GM19395 (cell line): ENCODE results near the gene ITGBL1.

Source experiments
- ATAC-seq: cut with Tn5 transposase; IDR thresholded peaks from one replicate; pipeline ENCODE4 v1.9.1; 2021; ENCODE audit warnings: mild to moderate bottlenecking, moderate library complexity; ENCODE audit not compliant: unreplicated experiment

Gene ITGBL1

DNA sequence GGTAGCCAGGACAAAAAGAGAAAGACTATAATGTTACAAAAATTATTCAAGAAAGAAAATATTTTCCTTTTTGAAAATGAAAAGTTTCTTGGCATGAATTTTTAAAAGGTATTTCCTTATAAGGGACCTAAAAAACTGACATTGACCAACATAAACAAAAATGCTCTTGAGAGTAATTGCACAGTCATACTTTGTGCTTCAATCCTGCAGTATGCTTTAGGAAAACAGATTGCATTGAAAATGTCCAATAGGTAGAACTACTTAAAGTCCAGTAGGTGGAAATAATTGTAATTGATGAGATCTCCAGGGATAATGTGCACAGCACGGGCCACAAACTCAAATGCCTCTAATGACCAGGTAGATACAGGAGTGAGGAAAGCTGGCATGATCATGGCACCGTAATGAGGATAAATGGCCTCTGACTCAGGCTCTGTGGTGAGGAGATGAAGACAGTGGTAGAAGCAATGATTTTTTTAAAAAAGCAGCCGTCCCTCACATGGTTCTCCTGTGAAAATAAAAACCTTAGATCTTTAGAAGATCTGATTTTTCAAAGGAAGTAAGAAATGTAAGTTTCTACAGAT is 278.0 kb downstream of the ITGBL1 start:
- ATAC-seq, result no peak

DNA sequence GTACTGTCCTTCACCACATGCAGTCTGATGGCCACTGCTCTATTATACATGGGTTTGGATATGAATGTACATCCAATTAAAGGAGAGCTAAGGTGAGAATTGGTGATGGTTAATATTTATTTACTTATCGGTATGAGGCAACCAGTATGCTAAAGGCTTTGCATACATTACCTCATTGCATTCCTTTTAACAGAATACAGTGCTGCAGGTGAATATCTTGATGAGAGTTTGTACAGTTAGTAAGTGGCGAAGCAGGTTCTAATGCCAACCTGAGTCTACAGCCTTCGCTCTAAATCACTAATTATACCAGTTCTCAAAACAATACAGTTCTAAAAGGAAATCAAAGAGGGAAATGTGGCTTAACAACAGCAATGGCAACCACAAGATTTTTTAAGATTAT is 284.1 kb downstream of the ITGBL1 start:
- no peak for ATAC-seq

DNA sequence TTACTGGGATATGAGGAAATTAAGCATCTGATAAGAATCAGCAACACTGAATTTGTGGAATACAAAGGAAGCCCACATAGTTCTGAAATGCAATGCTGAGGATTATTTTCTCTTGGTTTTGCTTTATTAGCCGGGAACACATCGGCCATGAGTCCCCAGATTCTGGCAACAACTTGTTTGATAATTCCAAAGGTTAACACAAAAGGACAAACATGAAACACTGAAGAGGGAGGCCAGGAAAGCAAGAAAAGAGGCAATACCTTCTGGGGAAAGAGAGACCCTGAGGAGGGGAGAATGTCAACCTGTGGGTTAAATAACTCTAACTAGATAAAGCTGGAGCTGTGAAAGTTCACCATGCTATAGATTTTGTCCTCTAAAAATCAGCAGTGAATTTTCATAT is 285.9 kb downstream of the ITGBL1 start:
- no peak for ATAC-seq

DNA sequence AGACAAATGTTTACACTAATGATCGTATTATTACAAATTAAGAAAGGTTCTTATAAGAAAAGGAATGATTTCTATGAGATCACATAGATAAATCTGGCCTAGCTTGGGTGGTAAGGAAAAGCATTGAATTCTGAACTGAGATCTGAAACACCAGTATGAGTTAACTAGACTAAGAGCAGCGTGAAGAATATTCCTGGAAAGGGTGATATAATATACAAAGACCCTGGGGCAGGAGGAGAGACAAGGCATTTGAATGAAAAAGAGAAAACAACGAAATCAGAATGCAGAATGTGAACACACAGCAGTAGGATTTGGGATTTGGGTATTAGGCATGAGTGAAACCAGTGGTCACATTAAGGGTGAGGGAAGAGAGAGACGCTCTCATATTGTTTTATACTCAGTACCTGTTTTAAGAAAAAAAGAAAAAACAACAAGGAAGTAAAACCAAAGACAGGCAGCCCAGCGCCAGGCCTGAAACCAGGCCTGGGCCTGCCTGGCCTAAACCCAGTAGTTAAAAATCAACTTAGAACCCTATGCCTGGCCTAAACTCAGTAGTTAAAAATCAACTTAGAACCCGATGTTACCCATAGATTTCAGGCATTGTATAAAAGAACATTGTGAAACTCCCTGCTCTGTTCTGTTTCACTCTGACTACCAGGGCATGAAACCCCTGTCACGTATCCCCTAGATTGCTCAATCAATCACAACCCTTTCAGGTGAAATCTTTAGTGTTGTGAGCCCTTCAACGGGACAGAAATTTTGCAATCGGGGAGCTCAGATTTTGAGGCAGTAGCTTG is 287.1 kb downstream of the ITGBL1 start:
- ATAC-seq, result peak; percentile 94

DNA sequence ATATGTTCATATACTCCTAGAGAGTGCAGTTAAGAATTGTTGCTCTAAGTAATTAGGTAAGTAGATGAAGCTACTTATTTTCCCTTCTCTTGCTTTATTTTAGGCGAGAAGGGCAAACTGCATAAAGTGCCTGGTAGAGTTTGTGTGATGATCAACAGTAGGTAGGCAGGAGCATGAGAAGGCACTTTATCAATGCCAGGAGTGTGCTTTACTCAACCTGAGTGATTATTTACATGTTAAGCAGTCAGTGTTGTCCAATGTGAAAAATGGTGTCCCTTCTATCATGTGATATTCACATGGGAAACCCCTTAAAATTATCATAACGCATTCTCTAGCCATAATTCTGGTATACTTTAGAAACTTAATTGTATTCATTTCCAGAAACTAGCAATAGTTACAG is 294.0 kb downstream of the ITGBL1 start:
- ATAC-seq, result no peak

DNA sequence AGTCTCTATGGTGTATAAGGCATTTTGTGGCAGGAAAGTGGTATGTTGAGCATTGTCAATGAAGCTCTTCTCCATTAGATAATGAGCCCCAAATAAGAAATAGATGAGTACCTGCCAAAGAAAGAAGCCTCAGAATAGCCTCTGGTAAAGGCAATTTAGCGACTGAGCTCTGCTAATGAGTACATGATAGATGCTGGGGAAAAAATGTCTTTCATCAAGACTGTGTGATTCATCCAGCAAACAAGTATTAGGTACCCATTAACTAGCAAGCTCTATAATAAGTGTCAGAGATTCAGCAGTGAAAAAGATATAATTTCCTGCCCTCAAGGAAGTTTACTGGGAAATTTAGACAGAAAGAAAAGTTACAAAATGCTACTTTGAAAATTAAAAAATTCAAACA is 294.6 kb downstream of the ITGBL1 start:
- no peak for ATAC-seq

DNA sequence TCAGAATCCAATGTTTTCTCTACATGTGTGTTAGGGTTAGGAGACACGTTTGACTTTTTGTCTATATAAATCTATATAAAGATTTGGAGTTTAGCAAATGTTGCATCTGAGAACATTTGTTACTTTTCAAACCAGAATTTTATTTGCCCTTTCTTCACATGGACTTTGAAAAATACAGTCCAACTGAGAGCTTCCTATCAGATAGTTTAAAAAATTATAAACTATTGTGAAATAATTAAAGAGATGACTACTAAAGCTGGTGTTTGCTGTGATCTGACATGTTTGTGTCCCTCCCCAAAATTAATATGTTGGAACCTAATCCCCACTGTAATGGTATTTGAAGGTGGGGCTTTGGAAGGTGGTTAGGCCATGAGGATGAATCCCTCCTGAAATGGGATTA is 297.1 kb downstream of the ITGBL1 start:
- ATAC-seq, result no peak

DNA sequence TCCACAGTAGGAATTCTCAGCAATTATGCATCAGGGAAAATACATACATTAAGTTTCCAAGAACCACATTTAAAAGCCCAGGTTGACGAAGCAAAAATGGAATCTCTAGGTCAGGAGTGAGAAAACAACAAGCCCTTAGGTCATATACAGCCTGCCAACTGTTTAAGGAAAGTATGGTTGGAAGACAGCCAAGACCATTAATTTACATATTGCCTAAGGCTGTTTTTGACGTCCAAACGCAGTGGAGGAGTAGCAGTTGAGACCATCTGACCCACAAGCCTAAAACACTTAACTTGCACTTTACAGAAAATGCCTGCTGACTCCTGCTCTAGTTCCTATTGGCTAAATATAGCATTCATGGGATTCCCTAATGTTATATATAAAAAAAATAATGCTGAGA is 299.0 kb downstream of the ITGBL1 start:
- ATAC-seq, result peak; percentile 76

DNA sequence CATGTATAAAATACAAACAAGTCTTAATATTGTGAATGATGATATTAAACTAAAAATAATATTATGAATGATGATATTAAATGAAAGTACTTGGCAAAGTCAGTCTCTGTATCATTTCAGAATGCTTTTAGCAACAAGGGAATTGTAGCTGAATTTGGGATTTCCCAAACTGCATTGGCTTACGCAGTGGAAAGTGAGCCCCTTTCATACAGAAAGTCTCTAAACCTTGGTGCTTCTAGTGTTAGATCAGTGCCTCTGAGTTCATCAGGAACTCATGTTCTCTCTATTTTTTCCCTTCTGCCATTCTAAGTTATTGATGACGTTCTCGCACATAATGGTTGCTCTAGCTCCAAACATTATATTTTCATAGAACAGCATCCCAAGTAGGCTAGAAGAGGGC is 300.0 kb downstream of the ITGBL1 start:
- ATAC-seq, result no peak

DNA sequence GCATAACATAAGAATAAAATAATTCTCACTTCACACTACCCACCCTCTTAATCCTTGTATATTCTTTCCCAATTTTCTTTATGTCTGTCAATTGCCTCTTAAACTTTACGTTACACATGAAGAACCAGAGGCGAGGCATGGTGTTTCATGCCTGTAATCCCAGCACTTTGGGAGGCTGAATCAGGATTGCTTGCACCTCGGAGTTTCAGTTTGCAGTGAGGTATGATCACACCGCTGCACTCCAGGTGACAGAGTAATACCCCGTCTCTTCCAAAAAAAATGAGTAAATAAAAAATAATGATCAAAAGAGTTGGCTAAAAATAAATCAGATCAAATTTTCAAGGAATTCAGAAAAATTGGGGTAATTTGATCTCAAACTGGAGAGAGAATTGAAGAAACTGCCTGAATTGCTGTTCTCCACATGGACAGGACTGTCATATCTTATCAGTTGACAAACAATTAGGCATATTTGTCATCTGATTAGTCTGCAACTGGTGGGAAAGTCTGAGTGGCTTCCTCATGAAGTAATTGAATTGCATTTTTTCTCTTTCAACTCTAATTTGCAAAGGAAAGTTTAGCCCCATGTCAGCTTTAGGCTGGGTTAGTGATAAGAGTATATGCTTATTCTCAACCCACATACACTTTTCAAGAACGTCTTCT is 302.9 kb downstream of the ITGBL1 start:
- no peak for ATAC-seq

DNA sequence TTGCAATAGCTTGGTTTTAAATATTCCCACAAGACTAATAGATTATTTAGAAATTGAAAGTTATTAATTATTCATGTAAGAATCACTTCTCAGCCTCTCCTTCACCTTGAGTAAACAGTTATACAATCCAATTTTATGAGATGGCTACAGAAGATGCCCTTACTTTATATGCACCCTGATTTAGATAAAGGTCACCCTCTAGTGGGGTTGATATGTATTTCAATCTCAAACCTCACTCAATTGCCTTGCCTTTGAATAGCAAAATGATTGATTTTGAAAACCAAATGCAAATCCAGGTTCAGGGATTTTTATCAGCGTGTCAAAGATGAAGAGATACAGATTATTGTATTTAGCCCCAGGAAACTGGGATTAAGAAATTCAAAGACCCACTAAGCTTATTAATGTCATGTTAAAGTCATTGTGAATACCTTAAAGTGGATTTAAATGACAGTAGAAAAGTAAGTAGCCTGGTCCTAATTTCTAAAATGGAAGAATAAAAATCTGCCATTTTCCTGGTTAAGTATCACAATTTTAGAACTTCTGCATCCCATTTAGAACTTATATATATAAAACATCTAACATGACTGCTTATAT is 305.1 kb downstream of the ITGBL1 start:
- ATAC-seq, result peak; percentile 87

DNA sequence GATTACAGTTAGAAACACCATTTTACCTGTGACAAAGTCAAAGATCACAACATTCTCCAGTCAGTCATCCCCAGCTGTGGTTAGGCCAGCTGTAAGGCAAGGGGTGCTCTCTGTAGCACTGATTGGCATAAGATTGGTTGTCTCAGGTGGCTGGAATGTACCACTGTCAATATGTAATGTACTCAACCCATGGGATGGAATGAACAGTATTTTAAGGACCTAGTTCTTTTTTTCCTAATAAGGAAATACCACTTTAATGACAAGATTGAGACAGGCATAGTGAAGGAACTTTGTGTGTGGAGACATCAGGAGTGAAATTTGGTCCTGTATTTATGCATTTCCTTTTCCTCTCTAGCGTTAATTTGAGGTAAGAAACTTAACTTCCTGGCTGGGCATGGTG is 310.7 kb downstream of the ITGBL1 start:
- no peak for ATAC-seq
